Stimulated activated CD8-positive, alpha-beta memory T cell treated with anti-CD3 and anti-CD28 coated beads, Interleukin-15, amount 100 ng/mL, for 1 hour (primary cell): ENCODE results near the gene CSAD.
"Not testable (repeated sequence)": the region's sequence is repeated elsewhere in the genome, so short reads cannot be mapped to it uniquely, and the experiment has no call there.

ENCODE experiments used
- DNase-seq: peaks from one replicate; pipeline ENCODE4 v3.0.0-alpha.2; 2020; ENCODE audit warnings: low read depth

Gene CSAD

DNA sequence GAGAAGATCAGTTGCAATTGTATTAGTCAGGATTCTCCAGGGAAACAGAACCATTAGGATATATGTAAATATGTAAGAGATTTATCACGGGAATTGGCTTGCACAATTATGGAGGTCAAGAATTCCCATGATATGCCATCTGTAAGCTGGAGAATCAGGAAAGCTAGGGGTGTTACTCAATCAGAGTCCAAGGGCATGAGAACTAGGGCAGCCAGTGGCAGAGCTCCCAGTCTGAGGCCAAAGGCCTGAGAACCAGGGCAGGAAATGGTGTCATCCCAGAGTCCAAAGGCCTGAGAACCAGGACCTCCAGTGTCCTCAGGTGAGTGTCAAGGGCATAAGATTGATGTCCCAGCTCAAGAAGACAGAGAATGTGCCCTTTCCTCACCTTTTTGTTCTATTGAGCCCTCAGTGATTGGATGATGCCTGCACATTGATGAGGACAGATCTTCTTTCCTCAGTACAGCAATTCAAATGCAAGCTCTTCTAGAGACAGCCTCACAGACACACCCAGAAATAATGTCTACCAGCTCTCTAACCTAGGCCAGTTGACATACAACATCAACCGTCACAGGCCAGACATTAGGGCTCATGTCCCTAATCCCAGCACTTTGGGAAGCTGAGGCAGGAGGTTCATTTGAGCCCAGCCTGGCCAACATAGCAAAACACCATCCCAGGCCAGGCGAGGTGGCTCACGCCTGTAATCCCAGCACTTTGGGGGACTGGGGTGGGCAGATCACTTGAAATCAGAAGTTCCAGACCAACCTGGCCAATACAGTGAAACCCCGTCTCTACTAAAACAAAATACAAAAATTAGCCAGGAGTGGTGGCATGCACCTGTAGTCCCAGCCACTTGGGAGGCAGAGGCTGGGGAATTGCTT, 35.1 kb downstream of the CSAD start:
- DNase-seq, result no peak

DNA sequence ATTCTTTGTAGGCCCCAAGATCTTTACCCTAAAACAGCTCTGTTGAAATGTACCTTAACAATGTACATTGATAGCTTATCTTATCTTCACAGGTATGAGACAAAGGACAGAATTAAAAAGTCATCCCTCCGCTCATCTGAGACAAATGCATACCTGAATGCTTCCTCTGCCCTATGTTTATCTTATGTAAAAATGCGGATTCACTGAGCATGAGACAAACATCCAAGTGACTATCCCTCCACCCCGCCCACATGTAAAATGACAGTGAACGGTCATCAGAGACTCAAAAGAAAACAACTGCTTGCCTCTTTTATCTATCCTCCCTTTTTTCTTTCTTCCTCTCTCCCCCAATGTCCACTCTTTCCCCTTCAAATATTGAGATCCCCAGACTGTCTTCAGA, 37.4 kb downstream of the CSAD start:
- no peak for DNase-seq

DNA sequence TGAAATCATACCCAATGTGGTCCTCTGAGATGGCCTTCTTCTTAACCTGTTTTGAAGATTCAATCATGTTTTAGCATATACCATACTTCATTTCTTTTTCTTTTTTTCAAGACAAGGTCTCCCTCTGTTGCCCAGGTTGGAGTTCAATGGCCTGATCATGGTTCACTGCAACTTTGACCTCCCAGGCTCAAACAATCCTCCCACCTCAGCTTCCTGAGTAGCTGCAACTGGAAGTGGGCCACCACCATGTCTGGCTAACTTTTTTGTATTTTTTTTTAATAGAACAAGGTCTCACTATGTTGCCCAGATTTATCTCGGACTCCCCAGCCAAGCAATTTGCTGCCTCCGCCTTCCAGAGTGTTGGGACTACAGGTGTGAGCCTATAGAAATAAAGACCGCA, 47.0 kb downstream of the CSAD start:
- no peak for DNase-seq

DNA sequence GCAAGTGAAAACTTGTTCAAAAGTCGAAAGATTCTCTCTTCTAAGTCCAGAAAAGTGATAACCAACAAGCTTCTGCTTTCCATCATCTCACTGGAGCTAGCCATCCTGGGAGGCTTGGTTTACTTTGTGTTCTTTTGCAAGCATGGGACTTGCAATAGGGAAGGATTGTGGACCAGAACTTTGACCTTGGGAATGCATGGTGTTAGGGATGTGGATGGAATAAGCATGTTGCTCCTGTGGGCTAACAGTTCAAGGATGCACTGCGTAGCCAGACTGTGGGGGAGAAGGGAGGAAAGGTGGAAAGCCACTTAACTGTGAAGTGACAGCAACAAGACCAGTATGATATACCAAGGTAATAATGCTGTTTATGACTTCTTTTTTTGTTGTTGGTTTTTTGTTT, 48.9 kb downstream of the CSAD start:
- no peak for DNase-seq

DNA sequence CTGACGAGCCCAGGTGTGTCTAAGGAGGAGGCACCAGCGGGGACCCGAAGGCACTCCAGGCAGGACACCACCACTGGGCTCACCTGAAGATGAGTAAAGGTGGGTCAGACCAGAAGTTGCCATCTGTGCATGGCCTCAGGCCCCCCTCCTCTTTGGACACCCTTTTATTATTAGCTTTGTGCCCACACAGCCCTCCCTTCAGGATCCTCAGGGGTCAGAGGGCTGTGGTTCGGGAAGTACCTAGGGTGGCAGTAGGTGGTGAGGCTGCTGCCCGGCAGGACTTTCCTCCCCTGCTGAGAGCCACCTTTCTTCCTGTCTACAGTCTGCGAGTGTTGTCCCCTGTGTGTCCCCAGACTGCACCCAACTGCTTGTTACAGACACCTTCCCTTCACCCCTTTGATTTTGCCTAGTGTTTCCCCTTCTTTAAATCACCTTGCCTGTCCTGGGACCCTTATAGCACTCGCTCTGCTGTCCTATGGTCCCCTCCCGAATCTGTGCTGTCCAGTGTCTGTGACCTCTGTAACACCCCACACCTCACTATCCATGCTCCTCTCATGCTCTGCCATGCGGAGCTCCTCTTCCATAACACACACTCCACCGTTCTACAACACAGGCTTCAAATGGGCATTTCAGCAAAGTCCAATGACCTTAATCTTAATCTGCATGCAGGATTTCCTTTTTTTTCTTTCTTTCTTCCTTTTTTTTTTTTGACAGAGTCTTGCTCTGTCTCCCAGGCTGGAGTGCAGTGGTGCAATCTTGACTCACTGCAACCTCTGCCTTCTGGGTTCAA, 51.8 kb downstream of the CSAD start:
- no peak for DNase-seq

DNA sequence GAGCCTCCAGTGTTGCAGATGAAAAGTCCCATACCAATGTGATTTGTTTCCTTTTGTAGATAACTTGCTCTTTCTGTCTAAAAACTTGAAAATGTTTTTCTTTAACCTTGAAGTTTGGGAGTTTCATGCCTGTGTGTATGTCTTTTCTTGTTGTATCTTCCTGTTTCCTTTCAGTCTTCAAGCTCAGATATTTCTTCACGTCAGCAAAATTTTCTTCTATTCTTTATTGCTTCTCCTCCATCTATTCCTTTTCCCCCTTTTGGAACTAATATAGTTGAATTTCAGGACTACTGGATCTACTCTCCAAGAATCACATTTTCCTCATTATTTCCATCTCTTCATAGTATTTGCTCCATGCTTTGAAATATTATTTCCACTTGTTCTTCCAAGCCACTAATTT, 53.6 kb downstream of the CSAD start:
- no peak for DNase-seq

DNA sequence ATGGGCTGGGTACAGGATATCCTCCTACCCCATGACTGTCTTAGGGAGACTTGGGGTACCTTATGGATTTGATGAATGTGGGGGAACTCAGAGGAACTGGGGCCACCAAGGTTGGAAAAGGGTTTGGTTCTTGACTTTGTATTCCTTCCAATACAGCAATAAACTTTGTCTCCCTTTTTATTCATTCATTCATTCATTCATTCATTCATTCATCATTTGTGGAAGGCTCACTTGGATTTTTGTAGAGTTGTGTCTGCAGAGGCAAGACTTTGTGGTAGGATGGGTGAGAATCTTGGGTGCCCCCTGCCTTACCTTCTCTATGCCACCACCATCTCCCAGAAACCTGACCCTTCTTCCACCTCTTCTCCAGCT, 56.4 kb downstream of the CSAD start:
- DNase-seq, result no peak

DNA sequence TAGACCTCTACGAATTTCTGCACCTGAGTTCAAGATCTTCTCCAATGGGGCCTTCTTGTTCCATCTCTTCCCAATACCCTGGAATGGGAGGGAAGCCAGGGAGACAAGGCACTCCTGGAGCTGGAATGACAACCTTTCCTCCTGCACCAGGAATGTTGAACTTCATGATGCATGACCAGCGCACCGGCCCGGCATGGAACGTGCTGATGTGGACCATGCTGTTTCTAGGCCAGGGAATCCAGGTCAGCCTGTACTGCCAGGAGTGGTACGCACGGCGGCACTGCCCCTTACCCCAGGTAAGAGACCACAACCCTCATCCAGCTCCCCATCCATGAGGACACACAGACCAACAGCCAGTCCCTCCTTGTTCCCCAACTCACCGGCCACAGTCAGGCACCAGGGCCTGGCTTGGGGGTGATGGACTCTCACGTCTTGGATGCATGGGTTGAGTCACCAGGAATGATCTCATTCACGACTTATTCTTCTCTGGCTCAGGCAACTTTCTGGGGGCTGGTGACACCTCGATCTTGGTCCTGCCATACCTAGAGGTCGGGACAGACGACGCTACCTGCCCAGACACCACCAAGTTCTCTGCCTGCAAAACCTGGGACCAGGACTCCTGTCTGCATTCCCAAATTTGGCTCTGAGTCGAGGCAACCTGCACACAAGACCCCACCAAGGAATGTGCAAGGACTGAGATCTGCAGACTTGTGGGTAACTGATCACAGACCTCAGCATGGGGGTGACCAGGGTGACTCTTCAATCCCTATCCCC, 57.0 kb downstream of the CSAD start:
- no peak for DNase-seq

DNA sequence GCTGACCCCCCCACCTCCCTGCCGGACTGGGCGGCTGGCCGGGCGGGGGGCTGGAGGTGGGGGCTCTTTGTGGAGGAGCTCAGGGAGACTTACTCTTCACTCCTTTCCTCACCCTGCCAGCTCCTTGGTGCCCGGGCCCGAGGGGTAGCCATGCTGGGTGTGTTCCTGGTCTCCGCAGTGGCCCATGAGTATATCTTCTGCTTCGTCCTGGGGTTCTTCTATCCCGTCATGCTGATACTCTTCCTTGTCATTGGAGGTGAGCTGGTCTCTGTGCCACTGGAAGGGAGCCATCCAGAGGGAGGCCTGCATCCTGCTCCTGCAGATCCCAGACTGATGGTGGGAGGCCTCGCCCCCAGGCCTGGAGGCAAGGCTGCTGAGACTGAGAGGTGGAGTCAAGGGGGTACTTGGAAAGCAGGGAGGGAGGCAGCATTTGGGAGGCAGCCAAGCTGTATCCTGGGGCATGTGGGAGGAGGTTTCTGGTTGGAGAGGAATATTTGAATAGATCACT, 57.7 kb downstream of the CSAD start:
- DNase-seq, result no peak

DNA sequence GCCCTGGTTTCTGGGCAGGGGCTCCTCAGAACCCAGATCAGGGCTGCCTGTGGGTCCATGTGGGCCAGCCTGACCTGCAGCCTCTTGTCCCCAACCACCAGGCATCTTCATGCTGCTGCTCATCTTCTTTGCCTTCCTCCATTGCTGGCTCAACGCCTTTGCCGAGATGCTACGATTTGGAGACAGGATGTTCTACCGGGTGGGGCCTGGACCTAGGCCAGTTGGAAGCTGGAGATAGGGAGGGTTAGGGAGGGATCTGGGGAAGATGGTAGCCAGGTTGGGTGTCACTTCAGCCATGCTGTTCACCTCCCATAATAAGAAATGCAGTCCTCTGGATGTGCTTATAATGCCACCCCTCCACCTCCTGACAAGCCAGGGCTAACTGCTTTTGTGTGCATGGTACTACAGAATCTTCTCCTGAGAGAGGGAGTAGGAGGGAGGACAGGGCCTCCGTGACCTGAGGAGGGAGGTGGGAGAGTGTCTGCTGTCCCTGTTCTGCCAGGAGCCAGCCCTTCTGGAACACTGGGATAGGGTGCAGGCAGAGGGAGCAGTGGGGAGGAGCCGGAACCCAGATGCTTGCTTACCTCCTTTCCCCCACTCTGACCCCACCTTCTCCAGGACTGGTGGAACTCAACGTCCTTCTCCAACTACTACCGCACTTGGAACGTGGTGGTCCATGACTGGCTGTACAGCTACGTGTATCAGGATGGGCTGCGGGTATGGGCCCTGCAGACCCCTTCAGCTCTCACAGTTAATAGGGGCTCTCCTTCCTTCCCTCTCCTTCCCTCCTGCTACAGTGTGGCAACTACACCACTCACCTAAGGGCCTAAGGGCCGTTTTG, 59.8 kb downstream of the CSAD start:
- no peak for DNase-seq

DNA sequence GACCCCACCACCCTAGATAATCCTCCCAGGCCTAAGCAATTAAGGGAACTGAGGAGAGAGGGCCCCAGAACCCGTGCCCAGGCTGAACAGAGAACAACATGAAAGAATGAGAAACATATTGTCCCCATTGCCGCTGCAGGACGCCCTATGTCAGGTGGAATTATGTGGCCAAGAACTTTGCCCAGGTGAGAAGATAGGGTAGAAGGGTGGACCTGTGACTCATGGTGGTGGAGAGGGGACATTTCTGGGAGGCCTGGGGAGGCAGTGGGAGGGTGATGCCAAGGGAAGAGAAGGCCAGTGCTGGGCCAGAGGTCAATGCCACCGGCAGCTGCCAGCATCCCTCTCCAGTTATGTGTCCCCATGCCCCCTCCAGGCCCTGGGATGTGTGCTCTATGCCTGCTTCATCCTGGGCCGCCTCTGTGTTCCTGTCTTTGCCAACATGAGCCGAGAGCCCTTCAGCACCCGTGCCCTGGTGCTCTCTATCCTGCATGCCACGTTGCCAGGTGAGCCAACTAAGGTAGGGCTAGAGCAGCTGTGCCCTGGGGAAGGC, 61.9 kb downstream of the CSAD start:
- DNase-seq, result no peak

DNA sequence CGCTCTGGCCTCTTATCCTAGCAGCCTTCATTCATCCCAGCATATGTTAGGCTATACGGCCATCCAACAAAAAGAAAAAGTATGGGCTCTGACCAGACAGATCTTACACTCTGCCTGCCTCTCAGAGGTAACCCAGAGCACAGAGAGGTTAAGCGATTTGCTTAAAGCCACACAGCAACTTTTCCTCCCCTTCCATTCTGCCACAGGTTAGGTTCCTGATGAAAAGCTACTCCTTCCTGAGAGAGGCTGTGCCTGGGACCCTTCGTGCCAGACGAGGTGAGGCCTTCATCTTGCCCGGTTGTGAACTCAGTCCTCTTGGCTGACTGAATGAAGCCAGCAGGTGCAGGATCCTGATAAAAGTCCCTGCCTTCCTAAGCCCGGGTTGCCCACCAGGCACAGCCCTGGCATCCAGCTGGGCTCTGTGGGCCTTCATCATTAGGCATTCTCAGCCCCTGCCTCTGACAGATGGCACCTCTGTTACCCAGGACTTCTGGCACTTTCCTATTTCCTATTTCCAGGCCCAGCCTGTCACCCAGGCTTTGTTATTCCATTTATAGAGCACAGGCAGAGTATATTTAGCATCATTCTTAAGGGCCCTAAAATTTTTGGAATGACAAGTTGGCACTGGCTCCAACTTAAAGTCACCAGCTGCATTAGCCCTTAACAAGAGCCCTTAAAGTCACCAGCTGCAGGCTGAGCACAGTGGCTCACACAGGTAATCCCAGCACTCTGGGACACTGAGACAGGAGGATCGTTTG, 64.7 kb downstream of the CSAD start:
- no peak for DNase-seq

DNA sequence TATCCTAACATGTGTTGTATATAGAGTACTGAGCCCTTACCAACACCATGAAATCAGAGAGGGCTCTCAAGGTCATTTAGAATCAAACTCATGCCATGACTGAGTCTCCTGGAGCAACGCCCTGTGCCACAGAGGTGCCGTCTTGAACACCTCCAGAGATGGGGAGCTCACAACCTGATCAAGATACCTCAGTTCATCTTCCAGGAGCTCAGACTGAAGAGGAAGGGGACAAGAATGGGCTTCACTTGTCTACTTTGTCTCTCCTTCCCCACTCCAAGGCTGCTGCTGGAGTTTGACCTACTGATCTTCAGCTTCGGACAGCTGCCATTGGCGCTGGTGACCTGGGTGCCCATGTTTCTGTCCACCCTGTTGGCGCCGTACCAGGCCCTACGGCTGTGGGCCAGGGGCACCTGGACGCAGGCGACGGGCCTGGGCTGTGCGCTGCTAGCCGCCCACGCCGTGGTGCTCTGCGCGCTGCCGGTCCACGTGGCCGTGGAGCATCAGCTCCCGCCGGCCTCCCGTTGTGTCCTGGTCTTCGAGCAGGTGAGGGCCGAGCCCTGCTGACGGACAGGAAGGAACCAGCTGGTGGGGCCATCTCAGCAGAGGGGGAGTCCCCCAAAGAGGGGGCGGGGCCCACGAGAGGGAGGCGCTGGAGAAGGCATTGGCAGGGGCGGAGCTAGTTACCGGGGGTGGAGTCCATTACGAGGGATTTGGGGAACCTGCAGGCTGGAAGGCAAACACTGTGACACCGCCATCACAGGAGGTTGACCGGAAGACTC, 65.4 kb downstream of the CSAD start:
- no peak for DNase-seq

DNA sequence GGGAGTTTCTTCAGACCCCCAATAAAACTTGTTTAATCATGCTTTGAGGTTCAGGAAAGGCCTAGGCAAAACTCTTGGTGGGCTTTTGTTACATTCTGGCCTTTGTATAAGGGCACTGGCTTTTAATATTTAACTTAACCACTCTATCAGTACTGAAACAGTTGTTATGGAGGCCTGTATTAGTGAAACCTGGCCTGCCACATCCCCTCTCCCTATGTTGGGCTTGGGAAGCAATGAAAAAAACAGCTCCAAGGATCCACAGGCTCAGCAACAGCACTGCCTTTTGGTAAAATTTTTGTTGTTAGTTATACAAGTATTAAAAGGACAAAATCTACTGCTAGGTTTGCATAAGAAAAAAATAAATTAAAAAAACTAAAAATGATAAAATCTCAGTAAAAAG, 66.8 kb downstream of the CSAD start:
- DNase-seq, result no peak

DNA sequence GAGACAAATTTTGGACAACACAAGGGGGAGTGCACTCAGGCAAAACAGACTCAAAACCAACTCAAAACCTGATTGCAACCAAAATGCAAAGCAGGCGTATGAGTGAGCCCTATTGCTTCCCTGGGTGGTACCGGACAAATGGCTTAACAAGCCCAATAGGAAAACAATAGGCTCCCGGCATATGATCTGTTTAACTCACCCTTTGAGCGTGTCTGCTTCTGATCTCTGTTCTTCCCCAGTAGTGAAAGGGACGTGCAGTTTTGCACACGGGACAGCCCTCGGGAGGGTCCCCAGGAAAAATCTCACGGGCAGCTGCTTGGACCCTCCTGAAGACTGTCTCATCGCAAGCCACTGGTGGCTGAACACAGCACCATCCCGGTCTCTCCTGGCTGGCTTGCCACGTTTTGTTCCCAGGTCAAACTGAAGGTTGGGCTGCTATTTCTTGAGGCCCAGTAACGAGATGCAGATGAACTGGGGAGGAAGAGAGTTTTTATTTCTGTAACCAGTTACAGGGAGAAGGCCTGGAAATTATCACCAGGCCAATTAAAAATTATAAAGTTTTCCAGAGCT, 67.5 kb downstream of the CSAD start:
- no peak for DNase-seq

DNA sequence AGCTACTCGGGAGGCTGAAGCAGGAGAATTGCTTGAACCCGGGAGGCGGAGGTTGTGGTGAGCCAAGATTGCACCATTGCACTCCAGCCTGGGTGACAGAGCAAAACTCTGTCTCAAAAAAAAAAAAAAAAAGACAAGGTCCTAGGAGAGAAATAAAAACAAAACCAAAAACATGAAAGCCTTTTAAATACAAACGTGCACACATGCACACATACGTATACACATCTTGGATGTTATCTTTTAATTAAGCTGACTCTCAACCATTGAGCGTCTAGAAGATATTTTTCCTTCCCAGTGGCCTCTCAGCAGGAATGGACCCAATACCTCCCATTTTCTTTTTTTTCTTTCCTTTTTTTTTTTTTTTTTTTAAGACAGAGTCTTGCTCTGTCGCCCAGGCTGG, 68.3 kb downstream of the CSAD start:
- not testable (repeated sequence) for DNase-seq
